CD4-positive, alpha-beta T cell treated with Interleukin-6 at 100 ng/mL for 8 hours (primary cell): ENCODE measurements around the gene INCA1.

ENCODE experiments used
- DNase-seq: peaks from one replicate; pipeline ENCODE4 v3.0.0-alpha.2; 2020; ENCODE audit warnings: mixed read lengths, low spot score

The INCA1 gene

GRCh38 chr17:5011928-5012327, 14.6 kb upstream of the INCA1 start:
- no peak for DNase-seq

- no peak for DNase-seq
Observed at GRCh38 chr17:5003214-5003867, 6.0 kb upstream of the INCA1 start.

- no peak for DNase-seq
Observed at GRCh38 chr17:5002121-5002788, 4.9 kb upstream of the INCA1 start.

GRCh38 chr17:5000237-5000639, 2.9 kb upstream of the INCA1 start:
- no peak for DNase-seq

GRCh38 chr17:4999430-5000093, 2.2 kb upstream of the INCA1 start:
- DNase-seq = no peak

- DNase-seq = no peak
Observed at GRCh38 chr17:4998732-4999429, 1.6 kb upstream of the INCA1 start.

- DNase-seq = no peak
Observed at GRCh38 chr17:4998027-4998731, 857 bp upstream of the INCA1 start.

GRCh38 chr17:4994081-4994595, 3.2 kb downstream of the INCA1 start:
- DNase-seq = no peak

- DNase-seq = no peak
Observed at GRCh38 chr17:4987767-4988567, 9.4 kb downstream of the INCA1 start.

GRCh38 chr17:4986951-4987766, 10.2 kb downstream of the INCA1 start, which contains the start of gene CAMTA2:
Gene CAMTA2 (minus strand): TSS chr17:4987675. CDS start chr17:4986222, 1,453 bp downstream.
- DNase-seq = peak; percentile 82

GRCh38 chr17:4986403-4986802, 10.9 kb downstream of the INCA1 start:
- DNase-seq = no peak

- DNase-seq = no peak
Observed at GRCh38 chr17:4982305-4982704, 15.0 kb downstream of the INCA1 start.

- peak; percentile 66 for DNase-seq
Observed at GRCh38 chr17:4980644-4981216, 16.6 kb downstream of the INCA1 start.

GRCh38 chr17:4978726-4979125, 18.6 kb downstream of the INCA1 start:
- no peak for DNase-seq

GRCh38 chr17:4974115-4974670, 23.1 kb downstream of the INCA1 start:
- no peak for DNase-seq

GRCh38 chr17:4973256-4974114, 23.8 kb downstream of the INCA1 start:
- no peak for DNase-seq

GRCh38 chr17:4972752-4973151, 24.6 kb downstream of the INCA1 start:
- no peak for DNase-seq

- DNase-seq = no peak
Observed at GRCh38 chr17:4972322-4972721, 25.0 kb downstream of the INCA1 start.
